Putamen (tissue), 1 donor: ENCODE results near the gene ERI3.

Source experiments
- DNase-seq: peaks from one replicate; pipeline ENCODE4 v3.0.0-alpha.2; 2016; ENCODE audit warnings: low spot score

Gene ERI3

GRCh38 chr1:44282704-44283426 is 72.2 kb downstream of the ERI3 start:
- DNase-seq, result no peak

GRCh38 chr1:44281962-44282703 is 72.9 kb downstream of the ERI3 start:
- no peak for DNase-seq

- DNase-seq, result no peak
Measured at GRCh38 chr1:44276901-44277300, 78.2 kb downstream of the ERI3 start.

- no peak for DNase-seq
Measured at GRCh38 chr1:44275991-44276405, 79.1 kb downstream of the ERI3 start.

GRCh38 chr1:44275296-44275962 is 79.6 kb downstream of the ERI3 start:
- DNase-seq, result no peak

- no peak for DNase-seq
Measured at GRCh38 chr1:44273560-44274350, 81.3 kb downstream of the ERI3 start.

GRCh38 chr1:44272992-44273391 is 82.1 kb downstream of the ERI3 start:
- DNase-seq, result no peak

GRCh38 chr1:44271646-44272045 is 83.4 kb downstream of the ERI3 start:
- no peak for DNase-seq

GRCh38 chr1:44270686-44271628 is 84.1 kb downstream of the ERI3 start:
- no peak for DNase-seq

- no peak for DNase-seq
Measured at GRCh38 chr1:44268054-44268453, 87.0 kb downstream of the ERI3 start.

GRCh38 chr1:44267438-44267837 is 87.6 kb downstream of the ERI3 start:
- no peak for DNase-seq

GRCh38 chr1:44266400-44267344 is 88.4 kb downstream of the ERI3 start:
- no peak for DNase-seq

- DNase-seq, result no peak
Measured at GRCh38 chr1:44265656-44266358, 89.2 kb downstream of the ERI3 start.

- no peak for DNase-seq
Measured at GRCh38 chr1:44264451-44264771, 90.6 kb downstream of the ERI3 start.

GRCh38 chr1:44263568-44264450 is 91.2 kb downstream of the ERI3 start:
- DNase-seq, result no peak

- no peak for DNase-seq
Measured at GRCh38 chr1:44262816-44263567, 92.1 kb downstream of the ERI3 start.

GRCh38 chr1:44262414-44262813 is 92.6 kb downstream of the ERI3 start:
- DNase-seq, result no peak

GRCh38 chr1:44261962-44262361 is 93.1 kb downstream of the ERI3 start:
- no peak for DNase-seq
